HEK293 (cell line): ENCODE measurements around the gene AOAH.
"Not testable (repeated sequence)": the region's sequence is repeated elsewhere in the genome, so short reads cannot be mapped to it uniquely, and the experiment has no call there.

Experiments used
- CTCF ChIA-PET: fragments of 350-600 bp; formaldehyde crosslinking; extraction: SDS; loops from one replicate; lab custom pipeline; 2021; ENCODE audit warnings: antibody characterized with exemption; lab: Yijun Ruan, JAX
- POLR2A ChIA-PET: fragments of 300-600 bp; formaldehyde crosslinking; extraction: SDS; loops from one replicate; lab custom pipeline; 2020; ENCODE audit warnings: antibody characterized with exemption, inconsistent platforms; lab: Yijun Ruan, JAX
- H3K27ac ChIP-seq: fragments of 200-500 bp; sonication (Bioruptor generic); 2 replicates; pipeline ENCODE4 v1.5.1; 2014; ENCODE audit warnings: low read depth, low read length, control low read depth, inconsistent platforms; ENCODE audit errors: extremely low read depth
- H3K36me3 ChIP-seq, 2 experiments: fragments of 200-500 bp in 1 of 2; sonication (Bioruptor generic) in 1 of 2; 1 replicate in 1 of 2; 2 replicates in 1 of 2; pipeline ENCODE4 v1.5.1; 2014 to 2017; ENCODE audit warnings: inconsistent platforms in 2 of 2, low read length in 2 of 2; ENCODE audit not compliant: control insufficient read depth in 2 of 2, insufficient read depth in 1 of 2
- H3K4me1 ChIP-seq: fragments of 200-500 bp; sonication (Bioruptor generic); 2 replicates; pipeline ENCODE4 v1.5.1; 2014; ENCODE audit warnings: mild to moderate bottlenecking, low read length, inconsistent platforms; ENCODE audit not compliant: control insufficient read depth, insufficient read depth
- H3K4me3 ChIP-seq: 2 replicates; pipeline ENCODE4 v1.5.1; 2011; ENCODE audit warnings: low read depth, mild to moderate bottlenecking, control low read depth, low read length, moderate library complexity
- H3K9me3 ChIP-seq: fragments of 200-500 bp; sonication (Bioruptor generic); 2 replicates; pipeline ENCODE4 v1.5.1; 2014; ENCODE audit warnings: low read depth, low read length, inconsistent platforms; ENCODE audit not compliant: control insufficient read depth, insufficient read depth
- GLIS2 ChIP-seq: fragments of 450-650 bp; formaldehyde crosslinking; IDR thresholded peaks from 2 replicates; pipeline ENCODE4 v1.5.1; 2016; ENCODE audit warnings: missing biosample characterization, missing genetic modification characterization
- HOXA7 ChIP-seq: sonication (generic); formaldehyde crosslinking; IDR thresholded peaks from 2 replicates; pipeline ENCODE4 v1.8.1; 2022; ENCODE audit warnings: missing genetic modification reagents, borderline replicate concordance
- HOXC10 ChIP-seq: sonication (generic); formaldehyde crosslinking; IDR thresholded peaks from 2 replicates; pipeline ENCODE4 v1.8.1; 2023; ENCODE audit warnings: mild to moderate bottlenecking, missing genetic modification reagents
- KLF16 ChIP-seq: fragments of 450-650 bp; formaldehyde crosslinking; IDR thresholded peaks from 2 replicates; pipeline ENCODE4 v1.5.1; 2017; ENCODE audit warnings: missing biosample characterization, missing genetic modification characterization
- ZBTB48 ChIP-seq: fragments of 450-650 bp; formaldehyde crosslinking; IDR thresholded peaks from 2 replicates; pipeline ENCODE4 v1.5.1; 2016; ENCODE audit warnings: missing biosample characterization, missing genetic modification characterization
- ZNF112 ChIP-seq: fragments of 450-650 bp; formaldehyde crosslinking; IDR thresholded peaks from 2 replicates; pipeline ENCODE4 v1.5.0; 2017; ENCODE audit warnings: missing biosample characterization, missing genetic modification characterization
- ZNF37A ChIP-seq: fragments of 450-650 bp; IDR thresholded peaks from 2 replicates; pipeline ENCODE4 v1.5.1; 2018; ENCODE audit warnings: missing biosample characterization, missing genetic modification characterization
- ZNF530 ChIP-seq: fragments of 450-650 bp; formaldehyde crosslinking; IDR thresholded peaks from 2 replicates; pipeline ENCODE4 v1.5.1; 2016; ENCODE audit warnings: low read depth, missing biosample characterization, missing genetic modification characterization
- ZNF664 ChIP-seq: fragments of 450-650 bp; formaldehyde crosslinking; IDR thresholded peaks from 2 replicates; pipeline ENCODE4 v1.5.1; 2016; ENCODE audit warnings: missing biosample characterization, missing genetic modification characterization
- ZNF707 ChIP-seq: fragments of 450-650 bp; formaldehyde crosslinking; IDR thresholded peaks from 2 replicates; pipeline ENCODE4 v1.5.1; 2016; ENCODE audit warnings: missing biosample characterization, missing genetic modification characterization
- ZSCAN23 ChIP-seq: fragments of 450-650 bp; formaldehyde crosslinking; IDR thresholded peaks from 2 replicates; pipeline ENCODE4 v1.5.1; 2016; ENCODE audit warnings: missing biosample characterization, missing genetic modification characterization
- TF ChIP-seq, protein P1 (sequence below): fragments of 450-650 bp; formaldehyde crosslinking; IDR thresholded peaks from 2 replicates; pipeline ENCODE4 v1.5.1; 2016; ENCODE audit warnings: missing biosample characterization, missing genetic modification characterization
- TF ChIP-seq, protein P2 (sequence below): fragments of 450-650 bp; formaldehyde crosslinking; IDR thresholded peaks from 2 replicates; pipeline ENCODE4 v1.5.1; 2017; ENCODE audit warnings: missing biosample characterization, missing genetic modification characterization
- TF ChIP-seq, protein P3 (sequence below): fragments of 450-650 bp; formaldehyde crosslinking; IDR thresholded peaks from 2 replicates; pipeline ENCODE4 v1.5.1; 2016; ENCODE audit warnings: missing biosample characterization, missing genetic modification characterization
- TF ChIP-seq, protein P4 (sequence below): fragments of 450-650 bp; formaldehyde crosslinking; IDR thresholded peaks from 2 replicates; pipeline ENCODE4 v1.5.1; 2016; ENCODE audit warnings: missing biosample characterization, missing genetic modification characterization

Gene AOAH

DNA sequence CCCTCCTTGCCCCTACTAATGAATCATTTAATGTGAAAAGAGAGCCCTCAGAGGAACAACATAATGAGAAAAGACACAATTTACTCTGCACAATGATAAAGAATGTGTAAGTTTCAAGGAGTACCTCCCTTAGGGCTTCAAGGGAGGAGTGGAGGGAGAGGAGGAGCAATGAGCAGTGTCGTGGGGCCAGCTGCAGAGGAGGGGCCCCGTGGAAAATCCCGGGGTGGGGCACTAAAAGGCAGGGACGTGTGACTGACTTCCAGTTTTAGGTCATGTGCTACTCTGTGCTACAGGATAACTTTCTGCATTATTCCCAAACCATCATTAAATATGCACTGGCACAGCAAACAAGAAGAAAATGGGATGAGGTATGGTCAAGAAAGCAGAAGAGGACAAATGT lies 226.5 kb downstream of the AOAH start:
- H3K27ac ChIP-seq: no peak overlapping the region
- POLR2A ChIA-PET: no interaction called here
- CTCF ChIA-PET: interaction anchor here (0.6 to 1.2 kb wide), 2 partner anchors 10 to 22 kb away, joined by 3 to 4 read pairs; no protein-coding TSS in a partner anchor
- H3K4me1 ChIP-seq: no peaks in the 10 kb centered on the region
- no peaks in the 10 kb centered on the region for H3K36me3 ChIP-seq
- H3K9me3 ChIP-seq: no peaks in the 10 kb centered on the region
- TF ChIP-seq, protein P1, sequence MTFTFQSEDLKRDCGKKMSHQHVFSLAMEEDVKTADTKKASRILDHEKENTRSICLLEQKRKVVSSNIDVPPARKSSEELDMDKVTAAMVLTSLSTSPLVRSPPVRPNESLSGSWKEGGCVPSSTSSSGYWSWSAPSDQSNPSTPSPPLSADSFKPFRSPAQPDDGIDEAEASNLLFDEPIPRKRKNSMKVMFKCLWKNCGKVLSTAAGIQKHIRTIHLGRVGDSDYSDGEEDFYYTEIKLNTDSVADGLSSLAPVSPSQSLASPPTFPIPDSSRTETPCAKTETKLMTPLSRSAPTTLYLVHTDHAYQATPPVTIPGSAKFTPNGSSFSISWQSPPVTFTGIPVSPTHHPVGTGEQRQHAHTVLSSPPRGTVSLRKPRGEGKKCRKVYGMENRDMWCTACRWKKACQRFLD (tag by site-specific recombination): no peak
- TF ChIP-seq ZSCAN23 (tag by site-specific recombination) (no peak), HOXA7 (CRISPR knock-in tag) (no peak), ZNF112 (no peak), KLF16 (tag by site-specific recombination) (no peak), ZNF664 (tag by site-specific recombination) (no peak), ZBTB48 (tag by site-specific recombination) (no peak), ZNF37A (tag by site-specific recombination) (no peak), GLIS2 (no peak), ZNF530 (tag by site-specific recombination) (no peak), HOXC10 (CRISPR knock-in tag) (no peak), ZNF707 (tag by site-specific recombination) (no peak)
- TF ChIP-seq, protein P2, sequence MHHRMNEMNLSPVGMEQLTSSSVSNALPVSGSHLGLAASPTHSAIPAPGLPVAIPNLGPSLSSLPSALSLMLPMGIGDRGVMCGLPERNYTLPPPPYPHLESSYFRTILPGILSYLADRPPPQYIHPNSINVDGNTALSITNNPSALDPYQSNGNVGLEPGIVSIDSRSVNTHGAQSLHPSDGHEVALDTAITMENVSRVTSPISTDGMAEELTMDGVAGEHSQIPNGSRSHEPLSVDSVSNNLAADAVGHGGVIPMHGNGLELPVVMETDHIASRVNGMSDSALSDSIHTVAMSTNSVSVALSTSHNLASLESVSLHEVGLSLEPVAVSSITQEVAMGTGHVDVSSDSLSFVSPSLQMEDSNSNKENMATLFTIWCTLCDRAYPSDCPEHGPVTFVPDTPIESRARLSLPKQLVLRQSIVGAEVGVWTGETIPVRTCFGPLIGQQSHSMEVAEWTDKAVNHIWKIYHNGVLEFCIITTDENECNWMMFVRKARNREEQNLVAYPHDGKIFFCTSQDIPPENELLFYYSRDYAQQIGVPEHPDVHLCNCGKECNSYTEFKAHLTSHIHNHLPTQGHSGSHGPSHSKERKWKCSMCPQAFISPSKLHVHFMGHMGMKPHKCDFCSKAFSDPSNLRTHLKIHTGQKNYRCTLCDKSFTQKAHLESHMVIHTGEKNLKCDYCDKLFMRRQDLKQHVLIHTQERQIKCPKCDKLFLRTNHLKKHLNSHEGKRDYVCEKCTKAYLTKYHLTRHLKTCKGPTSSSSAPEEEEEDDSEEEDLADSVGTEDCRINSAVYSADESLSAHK (tag by site-specific recombination): no peak
- TF ChIP-seq, protein P3, sequence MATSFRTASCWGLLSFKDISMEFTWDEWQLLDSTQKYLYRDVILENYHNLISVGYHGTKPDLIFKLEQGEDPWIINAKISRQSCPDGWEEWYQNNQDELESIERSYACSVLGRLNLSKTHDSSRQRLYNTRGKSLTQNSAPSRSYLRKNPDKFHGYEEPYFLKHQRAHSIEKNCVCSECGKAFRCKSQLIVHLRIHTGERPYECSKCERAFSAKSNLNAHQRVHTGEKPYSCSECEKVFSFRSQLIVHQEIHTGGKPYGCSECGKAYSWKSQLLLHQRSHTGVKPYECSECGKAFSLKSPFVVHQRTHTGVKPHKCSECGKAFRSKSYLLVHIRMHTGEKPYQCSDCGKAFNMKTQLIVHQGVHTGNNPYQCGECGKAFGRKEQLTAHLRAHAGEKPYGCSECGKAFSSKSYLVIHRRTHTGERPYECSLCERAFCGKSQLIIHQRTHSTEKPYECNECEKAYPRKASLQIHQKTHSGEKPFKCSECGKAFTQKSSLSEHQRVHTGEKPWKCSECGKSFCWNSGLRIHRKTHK: no peak
- TF ChIP-seq, protein P4, sequence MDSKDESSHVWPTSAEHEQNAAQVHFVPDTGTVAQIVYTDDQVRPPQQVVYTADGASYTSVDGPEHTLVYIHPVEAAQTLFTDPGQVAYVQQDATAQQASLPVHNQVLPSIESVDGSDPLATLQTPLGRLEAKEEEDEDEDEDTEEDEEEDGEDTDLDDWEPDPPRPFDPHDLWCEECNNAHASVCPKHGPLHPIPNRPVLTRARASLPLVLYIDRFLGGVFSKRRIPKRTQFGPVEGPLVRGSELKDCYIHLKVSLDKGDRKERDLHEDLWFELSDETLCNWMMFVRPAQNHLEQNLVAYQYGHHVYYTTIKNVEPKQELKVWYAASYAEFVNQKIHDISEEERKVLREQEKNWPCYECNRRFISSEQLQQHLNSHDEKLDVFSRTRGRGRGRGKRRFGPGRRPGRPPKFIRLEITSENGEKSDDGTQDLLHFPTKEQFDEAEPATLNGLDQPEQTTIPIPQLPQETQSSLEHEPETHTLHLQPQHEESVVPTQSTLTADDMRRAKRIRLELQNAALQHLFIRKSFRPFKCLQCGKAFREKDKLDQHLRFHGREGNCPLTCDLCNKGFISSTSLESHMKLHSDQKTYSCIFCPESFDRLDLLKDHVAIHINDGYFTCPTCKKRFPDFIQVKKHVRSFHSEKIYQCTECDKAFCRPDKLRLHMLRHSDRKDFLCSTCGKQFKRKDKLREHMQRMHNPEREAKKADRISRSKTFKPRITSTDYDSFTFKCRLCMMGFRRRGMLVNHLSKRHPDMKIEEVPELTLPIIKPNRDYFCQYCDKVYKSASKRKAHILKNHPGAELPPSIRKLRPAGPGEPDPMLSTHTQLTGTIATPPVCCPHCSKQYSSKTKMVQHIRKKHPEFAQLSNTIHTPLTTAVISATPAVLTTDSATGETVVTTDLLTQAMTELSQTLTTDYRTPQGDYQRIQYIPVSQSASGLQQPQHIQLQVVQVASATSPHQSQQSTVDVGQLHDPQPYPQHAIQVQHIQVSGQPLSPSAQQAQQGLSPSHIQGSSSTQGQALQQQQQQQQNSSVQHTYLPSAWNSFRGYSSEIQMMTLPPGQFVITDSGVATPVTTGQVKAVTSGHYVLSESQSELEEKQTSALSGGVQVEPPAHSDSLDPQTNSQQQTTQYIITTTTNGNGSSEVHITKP (tag by site-specific recombination): no peak
- H3K4me3 ChIP-seq: no peak overlapping the region

DNA sequence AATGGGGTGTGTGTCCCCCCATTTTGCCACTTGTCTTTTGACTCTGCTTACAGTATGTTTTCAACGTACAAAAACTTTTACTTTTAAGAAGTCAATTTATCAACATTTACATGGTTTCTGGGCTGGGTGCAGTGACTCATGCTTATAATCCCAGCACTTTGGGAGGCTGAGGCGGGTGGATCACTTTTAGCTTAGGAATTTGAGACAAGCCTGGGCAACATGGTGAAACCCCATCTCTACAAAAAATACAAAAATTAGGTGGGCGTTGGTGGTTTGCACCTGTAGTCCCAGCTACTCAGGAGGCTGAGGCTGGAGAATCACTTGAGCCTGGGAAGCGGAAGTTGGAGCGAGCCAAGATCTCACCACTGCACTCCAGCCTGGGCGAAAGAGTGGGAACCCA lies 227.1 kb downstream of the AOAH start:
- H3K4me1 ChIP-seq, H3K9me3 ChIP-seq, H3K36me3 ChIP-seq, H3K27ac ChIP-seq, H3K4me3 ChIP-seq, POLR2A ChIA-PET: not testable (repeated sequence)
- CTCF ChIA-PET: interaction anchor here (0.6 to 1.2 kb wide), 2 partner anchors 10 to 122 kb away, joined by 3 to 4 read pairs; no protein-coding TSS in a partner anchor
